Islet precursor cell (in vitro differentiated cells): Measurements from ENCODE around the gene AGR3.

Source experiments
- DNase-seq: peaks from one replicate; pipeline ENCODE4 v3.0.0-alpha.2; 2018

The AGR3 gene

GRCh38 chr7:16822029-16822428 is 59.8 kb downstream of the AGR3 start:
- DNase-seq = no peak

- DNase-seq = no peak
These were observed 63.1 kb downstream of the AGR3 start for GRCh38 chr7:16818732-16819131.

- DNase-seq = no peak
These were observed 64.2 kb downstream of the AGR3 start for GRCh38 chr7:16817536-16817935.

- DNase-seq = no peak
These were observed 65.0 kb downstream of the AGR3 start for GRCh38 chr7:16816824-16817223.

GRCh38 chr7:16815001-16815400 is 66.8 kb downstream of the AGR3 start:
- no peak for DNase-seq

- no peak for DNase-seq
These were observed 68.6 kb downstream of the AGR3 start for GRCh38 chr7:16813232-16813616.

GRCh38 chr7:16812542-16813231 is 69.1 kb downstream of the AGR3 start:
- no peak for DNase-seq

GRCh38 chr7:16811551-16811950 is 70.2 kb downstream of the AGR3 start:
- no peak for DNase-seq

GRCh38 chr7:16810573-16810972 is 71.2 kb downstream of the AGR3 start:
- DNase-seq = no peak

- DNase-seq = no peak
These were observed 71.7 kb downstream of the AGR3 start for GRCh38 chr7:16810112-16810511.
